DND-41 (cell line): ENCODE data around the gene CPSF6.

ENCODE experiments used
- CTCF ChIP-seq: IDR thresholded peaks from 2 replicates; pipeline ENCODE4 v1.5.1; 2012; ENCODE audit warnings: borderline replicate concordance, low read length, moderate library complexity, mild to moderate bottlenecking; ENCODE audit not compliant: poor library complexity, severe bottlenecking; ENCODE audit errors: extremely low read depth
- EZH2 ChIP-seq: IDR thresholded peaks from 3 replicates; pipeline ENCODE4 v1.6.1; 2012; ENCODE audit warnings: borderline replicate concordance, low read depth, mild to moderate bottlenecking, moderate library complexity, low read length, inconsistent platforms; ENCODE audit not compliant: severe bottlenecking

GRCh38 chr12:69239352-69239921 lies at the start of gene CPSF6:
- TF ChIP-seq EZH2 (no peak), CTCF (no peak)
